Mesenchymal stem cell (in vitro differentiated cells and primary cell): Measurements from ENCODE around the gene CTBP2.

Experiments used
- DNase-seq: peaks from one replicate; pipeline ENCODE4 v3.0.0-alpha.2; 2013
- H2AFZ ChIP-seq: one replicate; pipeline ENCODE4 v1.6.1; 2013; ENCODE audit warnings: low read depth, mild to moderate bottlenecking, control low read depth, inconsistent platforms, low read length, moderate library complexity
- H2AK5ac ChIP-seq: 2 replicates; pipeline ENCODE4 v1.6.1; 2013; ENCODE audit warnings: low read length, moderate library complexity, mild to moderate bottlenecking, inconsistent platforms; ENCODE audit not compliant: severe bottlenecking
- H2BK120ac ChIP-seq: one replicate; pipeline ENCODE4 v1.6.1; 2013; ENCODE audit warnings: low read depth, mild to moderate bottlenecking, inconsistent platforms, low read length, moderate library complexity
- H2BK12ac ChIP-seq, 2 experiments: one replicate each; pipeline ENCODE4 v1.6.1; 2013; ENCODE audit warnings: inconsistent platforms in 2 of 2, low read length in 2 of 2, mild to moderate bottlenecking in 2 of 2, moderate library complexity in 2 of 2, control low read depth in 1 of 2
- H2BK15ac ChIP-seq: one replicate; pipeline ENCODE4 v1.6.1; 2013; ENCODE audit warnings: mild to moderate bottlenecking, low read depth, inconsistent platforms; ENCODE audit not compliant: poor library complexity, severe bottlenecking
- H2BK5ac ChIP-seq: 2 replicates; pipeline ENCODE4 v1.6.1; 2013; ENCODE audit warnings: low read depth, mild to moderate bottlenecking, low read length, control low read depth, inconsistent platforms; ENCODE audit not compliant: poor library complexity, severe bottlenecking
- H3K14ac ChIP-seq, 2 experiments: one replicate each; pipeline ENCODE4 v1.6.1; 2013; ENCODE audit warnings: inconsistent platforms in 2 of 2, low read length in 2 of 2, control low read depth in 1 of 2, mild to moderate bottlenecking in 1 of 2, moderate library complexity in 1 of 2
- H3K18ac ChIP-seq, 2 experiments: one replicate each; pipeline ENCODE4 v1.6.1; 2013; ENCODE audit warnings: inconsistent platforms in 2 of 2, low read length in 2 of 2, control low read depth in 1 of 2, low read depth in 1 of 2, mild to moderate bottlenecking in 1 of 2
- H3K23ac ChIP-seq, 2 experiments: one replicate each; pipeline ENCODE4 v1.6.1; 2013; ENCODE audit warnings: inconsistent platforms in 2 of 2, low read length in 2 of 2, mild to moderate bottlenecking in 2 of 2, moderate library complexity in 2 of 2, control low read depth in 1 of 2
- H3K27ac ChIP-seq: 2 replicates; pipeline ENCODE4 v1.5.1; 2013; ENCODE audit warnings: mild to moderate bottlenecking, moderate library complexity, low read length, control low read depth, inconsistent platforms; ENCODE audit not compliant: poor library complexity, severe bottlenecking
- H3K27me3 ChIP-seq, 2 experiments: 2 replicates each; pipeline versions ENCODE4 v1.6.1 to v1.7.0; 2013; ENCODE audit warnings: low read length in 2 of 2, mild to moderate bottlenecking in 2 of 2, moderate library complexity in 2 of 2, control low read depth in 1 of 2, inconsistent platforms in 1 of 2; ENCODE audit not compliant: control insufficient read depth in 1 of 2, insufficient read depth in 1 of 2
- H3K36me3 ChIP-seq, 2 experiments: 2 replicates each; pipeline versions ENCODE4 v1.6.1 to v1.7.0; 2013; ENCODE audit warnings: low read length in 2 of 2, control low read depth in 1 of 2, inconsistent platforms in 1 of 2, low read depth in 1 of 2, mild to moderate bottlenecking in 1 of 2; ENCODE audit not compliant: insufficient read depth in 2 of 2, control insufficient read depth in 1 of 2
- H3K4ac ChIP-seq, 2 experiments: one replicate each; pipeline ENCODE4 v1.6.1; 2013; ENCODE audit warnings: inconsistent platforms in 2 of 2, low read length in 2 of 2, mild to moderate bottlenecking in 2 of 2, moderate library complexity in 2 of 2, control low read depth in 1 of 2, low read depth in 1 of 2
- H3K4me1 ChIP-seq: 2 replicates; pipeline ENCODE4 v1.6.1; 2013; ENCODE audit warnings: low read depth, low read length, control low read depth; ENCODE audit not compliant: control insufficient read depth, insufficient read depth
- H3K4me2 ChIP-seq: 2 replicates; pipeline ENCODE4 v1.6.1; 2013; ENCODE audit warnings: low read length, mild to moderate bottlenecking, inconsistent platforms; ENCODE audit not compliant: poor library complexity, severe bottlenecking
- H3K4me3 ChIP-seq, 2 experiments: 2 replicates each; pipeline versions ENCODE4 v1.5.1 to v1.7.0; 2013; ENCODE audit warnings: low read length in 2 of 2, mild to moderate bottlenecking in 2 of 2, control low read depth in 1 of 2, low read depth in 1 of 2; ENCODE audit not compliant: insufficient read depth in 1 of 2
- H3K79me1 ChIP-seq: replicated peaks from 2 replicates; pipeline ENCODE4 v1.6.1; 2013; ENCODE audit warnings: mild to moderate bottlenecking, control low read depth, low read length, inconsistent platforms; ENCODE audit not compliant: poor library complexity, severe bottlenecking
- H3K9ac ChIP-seq: 2 replicates; pipeline ENCODE4 v1.7.0; 2013; ENCODE audit warnings: mild to moderate bottlenecking, low read length, moderate library complexity
- H3K9me3 ChIP-seq: 2 replicates; pipeline ENCODE4 v1.7.0; 2013; ENCODE audit warnings: mild to moderate bottlenecking, low read length; ENCODE audit not compliant: control insufficient read depth
- H4K8ac ChIP-seq: one replicate; pipeline ENCODE4 v1.6.1; 2013; ENCODE audit warnings: inconsistent platforms, mild to moderate bottlenecking, low read length, moderate library complexity
- H4K91ac ChIP-seq: one replicate; pipeline ENCODE4 v1.6.1; 2013; ENCODE audit warnings: mild to moderate bottlenecking, low read length, inconsistent platforms
- whole genome bisulfite sequencing: methylation state at CpG from one replicate; pipeline ENCODE4 v1.1.7; 2013; ENCODE audit warnings: mixed read lengths; 5-methylcytosine and 5-hydroxymethylcytosine counted together

CTBP2 gene

GRCh38 chr10:125111118-125111727 is 49.1 kb downstream of the CTBP2 start:
- no peak for DNase-seq
- H3K79me1 ChIP-seq = peaks cover 47% of the 10 kb centered on the region
- H3K4ac ChIP-seq = no peak overlapping the region
- no peak overlapping the region for H3K18ac ChIP-seq
- no peak overlapping the region for H3K23ac ChIP-seq
- H2BK12ac ChIP-seq = no peak overlapping the region
- no peak overlapping the region for H4K8ac ChIP-seq
- no peak overlapping the region for H2BK15ac ChIP-seq
- H3K9me3 ChIP-seq = peaks cover 8% of the 10 kb centered on the region
- no peak overlapping the region for H3K14ac ChIP-seq
- H2BK120ac ChIP-seq = no peak overlapping the region
- 95% methylated on average over 4 of the region's 5 CpGs for WGBS
- no peak overlapping the region for H2AK5ac ChIP-seq
- no peak overlapping the region for H3K27ac ChIP-seq
- no peak overlapping the region for H3K4me3 ChIP-seq
- no peak overlapping the region for H3K9ac ChIP-seq
- no peak overlapping the region for H4K91ac ChIP-seq
- H3K27me3 ChIP-seq = no peaks in the 10 kb centered on the region
- H3K4me1 ChIP-seq = peaks cover 5% of the 10 kb centered on the region
- peaks cover 42% of the 10 kb centered on the region in 2 experiments for H3K36me3 ChIP-seq
- H2AFZ ChIP-seq = no peak overlapping the region
- H3K4me2 ChIP-seq = no peak overlapping the region
- H2BK5ac ChIP-seq = no peak overlapping the region

GRCh38 chr10:125107965-125108580 is 52.3 kb downstream of the CTBP2 start:
- H3K9me3 ChIP-seq = peaks cover 8% of the 10 kb centered on the region
- no peak for DNase-seq
- no peak overlapping the region for H2BK5ac ChIP-seq
- H3K27me3 ChIP-seq = no peaks in the 10 kb centered on the region
- no peak overlapping the region for H3K9ac ChIP-seq
- H3K36me3 ChIP-seq = peaks cover 43 to 57% of the 10 kb centered on the region in 2 experiments
- no peak overlapping the region for H3K4ac ChIP-seq
- peaks cover 2% of the 10 kb centered on the region for H3K4me1 ChIP-seq
- no peak overlapping the region for H3K4me2 ChIP-seq
- H3K79me1 ChIP-seq = peaks cover 37% of the 10 kb centered on the region
- H2BK12ac ChIP-seq = no peak overlapping the region
- no peak overlapping the region for H2BK15ac ChIP-seq
- WGBS = 97% methylated on average over 10 of the region's 10 CpGs
- no peak overlapping the region for H3K27ac ChIP-seq
- H3K23ac ChIP-seq = no peak overlapping the region
- H4K8ac ChIP-seq = no peak overlapping the region
- H3K18ac ChIP-seq = no peak overlapping the region
- no peak overlapping the region for H3K4me3 ChIP-seq
- H2BK120ac ChIP-seq = no peak overlapping the region
- H2AK5ac ChIP-seq = no peak overlapping the region
- H2AFZ ChIP-seq = no peak overlapping the region
- H3K14ac ChIP-seq = no peak overlapping the region
- H4K91ac ChIP-seq = no peak overlapping the region

- WGBS = 95% methylated on average over 8 of the region's 10 CpGs
Measured at GRCh38 chr10:125107166-125107949, 53.0 kb downstream of the CTBP2 start.

GRCh38 chr10:125106586-125106985 is 53.8 kb downstream of the CTBP2 start:
- peaks cover 55 to 65% of the 10 kb centered on the region in 2 experiments for H3K36me3 ChIP-seq
- no peak overlapping the region for H4K8ac ChIP-seq
- no peak overlapping the region for H2AK5ac ChIP-seq
- H3K4me2 ChIP-seq = no peak overlapping the region
- peaks cover 39% of the 10 kb centered on the region for H3K79me1 ChIP-seq
- H3K27ac ChIP-seq = no peak overlapping the region
- H2BK120ac ChIP-seq = no peak overlapping the region
- no peak for DNase-seq
- no peak overlapping the region for H4K91ac ChIP-seq
- no peak overlapping the region for H3K18ac ChIP-seq
- no peak overlapping the region for H3K23ac ChIP-seq
- no peak overlapping the region for H3K14ac ChIP-seq
- 91% methylated on average over 9 of the region's 9 CpGs for WGBS
- H3K9ac ChIP-seq = no peak overlapping the region
- peaks cover 8% of the 10 kb centered on the region for H3K9me3 ChIP-seq
- H3K4me1 ChIP-seq = peaks cover 15% of the 10 kb centered on the region
- no peaks in the 10 kb centered on the region for H3K27me3 ChIP-seq
- no peak overlapping the region for H2BK5ac ChIP-seq
- H2AFZ ChIP-seq = no peak overlapping the region
- H3K4ac ChIP-seq = no peak overlapping the region
- no peak overlapping the region for H3K4me3 ChIP-seq
- no peak overlapping the region for H2BK12ac ChIP-seq
- H2BK15ac ChIP-seq = no peak overlapping the region

More at GRCh38 chr10:125107166-125107949, 53.0 kb downstream of the CTBP2 start:
- Histone ChIP-seq H3K14ac (no peak overlapping the region), H3K27ac (no peak overlapping the region), H3K4me3 (no peak overlapping the region), H2AFZ (no peak overlapping the region), H3K79me1 (peaks cover 40% of the 10 kb centered on the region), H3K4ac (no peak overlapping the region), H3K36me3 (peaks cover 49 to 62% of the 10 kb centered on the region in 2 experiments), H2AK5ac (no peak overlapping the region), H2BK15ac (no peak overlapping the region), H3K23ac (no peak overlapping the region), H3K9ac (no peak overlapping the region), H4K91ac (peak overlapping the region; percentile 2), H3K27me3 (no peaks in the 10 kb centered on the region), H2BK12ac (no peak overlapping the region), H3K18ac (no peak overlapping the region), H3K9me3 (peaks cover 8% of the 10 kb centered on the region), H3K4me2 (no peak overlapping the region), H3K4me1 (peaks cover 7% of the 10 kb centered on the region), H2BK5ac (no peak overlapping the region), H4K8ac (no peak overlapping the region), H2BK120ac (no peak overlapping the region)
- no peak for DNase-seq
